BLaER1 (cell line): ENCODE data around the gene RPL18.

Experiments
- H3K27ac ChIP-seq: shearing (Covaris generic); formaldehyde crosslinking; 2 replicates; pipeline ENCODE4 v1.8.1; 2022
- H3K27me3 ChIP-seq: shearing (Covaris generic); formaldehyde crosslinking; 2 replicates; pipeline ENCODE4 v1.8.1; 2022
- H3K36me3 ChIP-seq: shearing (Covaris generic); formaldehyde crosslinking; 2 replicates; pipeline ENCODE4 v1.8.1; 2022
- H3K4me1 ChIP-seq: shearing (Covaris generic); formaldehyde crosslinking; 2 replicates; pipeline ENCODE4 v1.8.1; 2022
- H3K4me2 ChIP-seq: shearing (Covaris generic); formaldehyde crosslinking; 2 replicates; pipeline ENCODE4 v1.8.1; 2022
- H3K4me3 ChIP-seq: shearing (Covaris generic); formaldehyde crosslinking; 2 replicates; pipeline ENCODE4 v1.8.1; 2022
- H3K9ac ChIP-seq: shearing (Covaris generic); formaldehyde crosslinking; 2 replicates; pipeline ENCODE4 v1.8.1; 2022
- H3K9me3 ChIP-seq: shearing (Covaris generic); formaldehyde crosslinking; 2 replicates; pipeline ENCODE4 v1.8.1; 2022
- H4K20me1 ChIP-seq: shearing (Covaris generic); formaldehyde crosslinking; 2 replicates; pipeline ENCODE4 v1.8.1; 2022
- Cebpa-rat ChIP-seq: shearing (Covaris generic); IDR thresholded peaks from 2 replicates; pipeline ENCODE4 v1.8.1; 2022

The RPL18 gene

DNA sequence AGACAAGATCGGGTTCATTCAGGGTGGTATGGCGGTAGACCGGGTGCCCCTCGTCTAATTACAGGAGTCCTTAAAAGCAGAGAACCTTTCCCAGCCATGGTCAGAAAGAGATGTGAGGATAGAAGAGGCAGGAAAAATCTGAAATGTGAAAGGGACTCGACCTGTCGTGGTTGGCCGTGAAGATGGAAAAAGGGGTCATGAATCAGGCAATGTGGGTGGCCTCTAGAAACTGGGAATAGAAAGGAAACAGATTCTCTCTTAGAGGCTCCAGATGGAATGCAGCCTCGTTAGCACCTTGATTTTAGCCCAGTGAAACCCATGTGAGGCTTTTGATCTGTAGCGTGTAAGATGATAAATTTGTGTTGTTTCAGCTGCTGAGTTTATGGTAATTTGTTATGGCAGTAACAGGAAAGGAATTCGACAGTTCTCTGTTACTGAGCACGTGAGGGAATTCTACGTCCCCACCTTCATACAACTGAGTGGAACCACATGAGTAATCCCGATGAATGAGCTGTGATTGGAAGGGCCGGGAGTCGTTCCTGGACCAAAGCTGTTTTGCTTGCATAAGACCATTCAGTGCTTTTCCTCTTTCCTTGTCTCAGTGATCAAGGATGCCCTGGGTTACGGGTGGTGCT is 38.0 kb upstream of the RPL18 start:
- no peaks in the 10 kb centered on the region for H3K36me3 ChIP-seq
- H3K4me1 ChIP-seq = peaks cover 55% of the 10 kb centered on the region
- no peaks in the 10 kb centered on the region for H4K20me1 ChIP-seq
- H3K4me3 ChIP-seq = no peak overlapping the region
- H3K27me3 ChIP-seq = no peaks in the 10 kb centered on the region
- no peaks in the 10 kb centered on the region for H3K9me3 ChIP-seq
- H3K27ac ChIP-seq = no peak overlapping the region
- TF ChIP-seq Cebpa-rat = no peak
- no peak overlapping the region for H3K4me2 ChIP-seq
- 0 out of 2 replicates have a peak overlapping the region, but pooled peaks have one; percentile 14 for H3K9ac ChIP-seq

DNA sequence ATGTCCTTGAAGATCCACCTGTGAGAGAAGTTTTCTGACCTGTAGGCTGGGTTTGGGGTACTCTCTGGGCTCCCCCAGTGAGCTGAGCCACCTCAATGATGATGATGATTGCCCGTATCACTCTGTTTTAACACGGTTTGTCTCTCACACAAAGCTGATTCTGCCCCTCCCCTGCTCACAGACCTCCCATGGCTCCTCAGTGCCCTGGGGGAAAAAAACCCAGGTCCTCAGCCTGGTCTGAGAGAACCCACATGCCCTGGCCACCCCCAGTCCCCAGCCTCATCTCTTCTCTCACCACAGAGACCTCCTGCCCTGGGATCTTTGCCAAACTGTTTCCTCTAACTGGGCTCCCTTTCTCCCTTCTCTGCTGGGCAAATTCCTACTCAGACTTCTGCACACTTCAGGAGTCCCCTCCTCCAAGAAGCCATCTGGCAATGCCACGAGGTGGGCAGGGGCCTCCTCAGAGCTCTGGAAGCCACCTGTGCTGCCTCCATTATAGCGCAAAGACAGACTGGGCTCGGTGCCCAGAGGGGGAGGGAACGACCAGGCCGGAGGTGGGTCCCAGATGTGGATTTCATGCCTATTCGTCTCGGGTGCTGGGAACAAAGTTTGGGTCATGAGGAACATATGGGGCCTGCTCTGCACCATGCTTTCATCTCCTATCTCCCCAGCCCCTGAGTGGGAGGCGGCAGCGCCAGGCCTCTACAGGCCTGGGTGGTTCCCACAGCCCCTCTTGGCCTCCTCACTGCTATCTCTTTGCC is 35.5 kb upstream of the RPL18 start:
- Histone ChIP-seq H3K9me3 (no peaks in the 10 kb centered on the region), H3K4me3 (no peak overlapping the region), H4K20me1 (no peaks in the 10 kb centered on the region), H3K9ac (peak overlapping the region; percentile 67; the same call in 1 of the 2 replicates), H3K27ac (peak overlapping the region; percentile 75), H3K36me3 (no peaks in the 10 kb centered on the region), H3K4me1 (peaks cover 63% of the 10 kb centered on the region), H3K4me2 (peak overlapping the region; percentile 70), H3K27me3 (no peaks in the 10 kb centered on the region)
- no peak for TF ChIP-seq Cebpa-rat

DNA sequence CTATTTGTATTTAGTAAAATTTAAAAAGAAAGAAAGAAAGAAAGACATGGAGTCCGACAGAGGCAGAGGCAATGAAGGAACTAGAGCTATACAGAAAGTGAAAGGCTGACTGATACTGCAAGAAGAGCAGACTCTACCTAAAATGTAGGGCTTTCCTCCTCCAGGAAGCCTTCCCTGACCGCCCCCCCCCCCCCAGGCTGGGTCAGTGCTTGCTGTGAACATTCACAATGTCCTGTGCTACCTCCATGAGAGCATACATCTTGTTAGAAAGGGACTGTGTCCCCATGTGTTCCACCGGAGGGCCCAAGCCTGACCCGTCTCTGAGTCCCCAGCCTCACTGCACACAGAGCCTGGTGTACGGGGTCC is 32.7 kb upstream of the RPL18 start:
- Histone ChIP-seq H3K27ac (peak overlapping the region; percentile 20; the same call in 1 of the 2 replicates), H3K9ac (no peak overlapping the region), H3K4me2 (no peak overlapping the region)

DNA sequence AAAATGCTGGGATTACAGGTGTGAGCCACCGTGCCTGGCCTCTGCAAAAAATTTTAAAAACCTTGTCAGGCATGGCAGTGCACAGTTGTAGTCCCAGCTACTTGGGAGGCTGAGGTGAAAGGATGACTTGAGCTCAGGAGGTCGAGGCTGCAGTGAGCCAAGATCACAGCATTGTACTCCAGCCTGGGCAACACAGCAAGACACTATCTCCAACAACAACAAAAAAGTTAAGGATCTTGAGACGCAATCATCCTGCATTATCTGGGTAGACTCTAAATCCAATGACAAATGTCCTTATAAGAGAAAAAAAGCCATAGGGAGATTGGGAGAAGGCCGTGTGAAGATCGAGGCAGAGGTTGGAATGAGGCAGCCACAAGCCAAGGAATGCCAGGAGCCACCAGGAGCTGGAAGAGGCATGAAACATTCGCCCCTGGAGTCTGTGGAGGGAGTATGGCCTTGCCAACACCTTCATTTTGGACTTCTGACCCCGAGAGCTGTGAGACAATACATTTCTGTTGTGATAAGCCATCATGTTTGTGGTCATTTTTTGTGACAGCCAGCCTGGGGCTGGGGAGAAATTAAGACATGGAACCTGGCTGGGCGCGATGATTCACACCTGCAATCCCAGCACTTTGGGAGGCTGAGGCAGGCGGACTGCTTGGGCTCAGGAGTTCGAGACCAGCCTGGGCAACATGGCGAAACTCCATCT is 32.1 kb upstream of the RPL18 start:
- H3K27ac ChIP-seq = no peak overlapping the region
- no peak overlapping the region for H3K9ac ChIP-seq
- no peak for TF ChIP-seq Cebpa-rat
- peaks cover 84% of the 10 kb centered on the region for H3K4me1 ChIP-seq
- H3K4me3 ChIP-seq = no peak overlapping the region
- no peaks in the 10 kb centered on the region for H4K20me1 ChIP-seq
- H3K27me3 ChIP-seq = no peaks in the 10 kb centered on the region
- no peaks in the 10 kb centered on the region for H3K36me3 ChIP-seq
- no peaks in the 10 kb centered on the region for H3K9me3 ChIP-seq
- no peak overlapping the region for H3K4me2 ChIP-seq

More for the DNA sequence above, 32.7 kb upstream of the RPL18 start:
- Histone ChIP-seq H3K36me3 (no peaks in the 10 kb centered on the region), H4K20me1 (no peaks in the 10 kb centered on the region), H3K27me3 (no peaks in the 10 kb centered on the region), H3K9me3 (no peaks in the 10 kb centered on the region), H3K4me1 (peaks cover 84% of the 10 kb centered on the region), H3K4me3 (no peak overlapping the region)
- TF ChIP-seq Cebpa-rat = no peak

- Histone ChIP-seq H3K27ac (peak overlapping the region; percentile 92), H3K36me3 (no peaks in the 10 kb centered on the region), H3K4me1 (peaks cover 86% of the 10 kb centered on the region), H3K9ac (peak overlapping the region; percentile 81; the same call in 1 of the 2 replicates), H4K20me1 (no peaks in the 10 kb centered on the region), H3K27me3 (no peaks in the 10 kb centered on the region), H3K9me3 (no peaks in the 10 kb centered on the region), H3K4me2 (peak overlapping the region; percentile 71), H3K4me3 (no peak overlapping the region)
- TF ChIP-seq Cebpa-rat = no peak
Observed at GRCh38 chr19:48648134-48648533, 29.2 kb upstream of the RPL18 start.

- no peak for TF ChIP-seq Cebpa-rat
- H3K27me3 ChIP-seq = no peaks in the 10 kb centered on the region
- peak overlapping the region; percentile 81; the same call in 1 of the 2 replicates for H3K9ac ChIP-seq
- H3K27ac ChIP-seq = peak overlapping the region; percentile 92
- no peaks in the 10 kb centered on the region for H4K20me1 ChIP-seq
- no peaks in the 10 kb centered on the region for H3K9me3 ChIP-seq
- H3K36me3 ChIP-seq = no peaks in the 10 kb centered on the region
- H3K4me2 ChIP-seq = peak overlapping the region; percentile 99
- peak overlapping the region; percentile 67 for H3K4me3 ChIP-seq
- peaks cover 78% of the 10 kb centered on the region for H3K4me1 ChIP-seq
Observed at GRCh38 chr19:48646722-48647216, 27.8 kb upstream of the RPL18 start.

DNA sequence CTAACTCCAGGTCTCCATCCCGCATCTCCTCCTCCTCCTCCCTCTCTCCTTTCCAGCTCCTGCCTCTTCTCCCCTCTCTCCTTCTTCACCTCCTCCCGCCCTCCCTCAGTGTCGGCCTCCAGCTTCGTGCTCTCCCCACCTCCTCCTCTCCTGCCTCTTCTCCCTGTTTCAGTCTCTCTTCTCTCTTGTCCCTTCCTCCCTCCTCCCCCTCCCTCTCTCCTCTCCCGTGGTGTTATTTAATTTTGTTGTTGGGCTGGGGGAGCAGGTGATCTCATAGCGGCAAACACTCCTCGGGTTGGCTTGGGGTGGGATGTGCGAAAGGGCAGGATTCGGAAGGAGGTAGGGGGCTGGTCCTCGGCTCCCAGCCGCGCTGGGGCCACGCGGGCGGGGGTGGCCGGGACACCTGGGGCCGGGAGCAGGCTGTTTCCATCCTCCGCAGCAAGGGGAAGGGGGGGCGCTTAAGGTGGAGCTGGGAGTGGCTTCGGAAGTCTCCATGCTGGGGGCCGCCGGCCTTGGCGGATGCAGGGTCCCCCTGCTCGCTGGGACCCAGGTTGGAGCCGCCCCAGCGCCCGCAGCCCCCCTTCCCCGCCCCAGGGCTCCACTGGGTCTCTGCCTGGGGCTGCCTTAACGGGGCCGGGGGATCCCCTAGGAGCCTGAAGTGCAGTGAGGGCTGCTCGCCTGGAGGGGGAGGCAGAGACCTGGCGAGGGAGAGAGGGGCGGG is 27.2 kb upstream of the RPL18 start, which contains the start of gene CA11:
Gene CA11, minus strand, starts transcription at position 187 of the 721 bp plus-strand sequence. CDS start 555 bp downstream, outside the sequence.
- H4K20me1 ChIP-seq = no peaks in the 10 kb centered on the region

GRCh38 chr19:48645620-48646000 is 26.6 kb upstream of the RPL18 start:
- Histone ChIP-seq H3K9ac (peak overlapping the region; percentile 81), H3K4me1 (peaks cover 66% of the 10 kb centered on the region), H3K36me3 (no peaks in the 10 kb centered on the region), H3K4me3 (peak overlapping the region; percentile 67), H3K27ac (peak overlapping the region; percentile 89), H3K4me2 (peak overlapping the region; percentile 99), H3K27me3 (no peaks in the 10 kb centered on the region), H4K20me1 (no peaks in the 10 kb centered on the region), H3K9me3 (no peaks in the 10 kb centered on the region)
- no peak for TF ChIP-seq Cebpa-rat

More for the DNA sequence above, 27.2 kb upstream of the RPL18 start, which contains the start of gene CA11:
- H3K4me3 ChIP-seq = peak within 1 kb of the TSS; percentile 67
- H3K9ac ChIP-seq = peak within 1 kb of the TSS; percentile 81
- peak within 1 kb of the TSS; percentile 99 for H3K4me2 ChIP-seq
- TF ChIP-seq Cebpa-rat = no peak
- peaks cover 72% of the 10 kb centered on the region for H3K4me1 ChIP-seq
- H3K27ac ChIP-seq = peak within 1 kb of the TSS; percentile 92
- no peaks in the 10 kb centered on the region for H3K36me3 ChIP-seq
- no peaks in the 10 kb centered on the region for H3K27me3 ChIP-seq
- no peaks in the 10 kb centered on the region for H3K9me3 ChIP-seq
